Measurements from ENCODE around the gene RNF217. TPM values are rescaled to one million over a fixed set of nuclear protein-coding genes. Genes with fewer than 3 reads are reported as not detected.

RNF217 gene
- total RNA-seq, 1 experiment from 2014 or later, result 37.7 TPM

- H3K27me3 ChIP-seq (ENCODE audit: control insufficient read depth, insufficient read depth, low read length), result no peaks in the 10 kb centered on the region
- no peak overlapping the region for H3K27ac ChIP-seq (ENCODE audit: low read length)
- in situ Hi-C loops (cut with HindIII; ENCODE audit: low pct_unique_long_range_greater_than_20kb, low sequenced_read_pairs) (no loop called here), intact Hi-C loops (cut with micrococcal nuclease; ENCODE audit: unreplicated experiment) (no loop called here)
- no peaks in the 10 kb centered on the region for H3K9me3 ChIP-seq (ENCODE audit: control insufficient read depth, insufficient read depth, low read depth, low read length)
- no TSS peak for BruUV-seq (replicated peaks)
- POLR2A ChIA-PET, result interaction anchor here (0.7 to 0.9 kb wide), 2 partner anchors 105 to 266 kb away, joined by 5 to 9 read pairs; no protein-coding TSS in a partner anchor
- no peaks in the 10 kb centered on the region for H3K36me3 ChIP-seq (ENCODE audit: control insufficient read depth, insufficient read depth, low read length)
- TF ChIP-seq CTCF (IDR thresholded peaks at IDR 0.05), result no peak
- TF ChIP-seq SIN3A (IDR thresholded peaks at IDR 0.05; ENCODE audit: borderline replicate concordance, insufficient read depth, low read depth, low read length), result no peak
- TF ChIP-seq POLR2AphosphoS5 (IDR thresholded peaks at IDR 0.05; ENCODE audit: low read depth, low read length), result no peak
- no peak for TF ChIP-seq TCF7L2 (IDR thresholded peaks at IDR 0.05; ENCODE audit: low read depth, low read length)
- TF ChIP-seq REST (IDR thresholded peaks at IDR 0.05; ENCODE audit: insufficient read depth in 1 of 2, low read depth in 2 of 2, low read length in 1 of 2), result no peak
- H3K4me1 ChIP-seq (ENCODE audit: control insufficient read depth, insufficient read depth, low read length), result no peaks in the 10 kb centered on the region; the same call in 1 of the 2 replicates
- CTCF ChIA-PET, result no interaction called here
- DNase-seq (ENCODE audit: low read depth, low spot score) (no peak), ATAC-seq (no peak)
- no peak overlapping the region for H3K4me3 ChIP-seq (ENCODE audit: low read depth in 2 of 2, low read length in 2 of 2)
These were observed 46.7 kb downstream of the RNF217 start for GRCh38 chr6:125008957-125009356.

- in situ Hi-C loops (cut with HindIII; ENCODE audit: low pct_unique_long_range_greater_than_20kb, low sequenced_read_pairs), result no loop called here
- no peaks in the 10 kb centered on the region for H3K9me3 ChIP-seq (ENCODE audit: control insufficient read depth, insufficient read depth, low read depth, low read length)
- intact Hi-C loops (cut with micrococcal nuclease; ENCODE audit: unreplicated experiment), result no loop called here
- H3K36me3 ChIP-seq (ENCODE audit: control insufficient read depth, insufficient read depth, low read length), result no peaks in the 10 kb centered on the region
- peaks cover 3% of the 10 kb centered on the region; the same call in 1 of the 2 replicates for H3K4me1 ChIP-seq (ENCODE audit: control insufficient read depth, insufficient read depth, low read length)
- H3K4me3 ChIP-seq (ENCODE audit: low read depth in 2 of 2, low read length in 2 of 2), result no peak overlapping the region
- BruUV-seq (replicated peaks), result no TSS peak
- ChIA-PET CTCF (no interaction called here), POLR2A (interaction anchor here (0.6 to 0.9 kb wide), 4 partner anchors 25 to 428 kb away, joined by 4 to 9 read pairs (median 5); no protein-coding TSS in a partner anchor)
- ATAC-seq (no peak), DNase-seq (ENCODE audit: low read depth, low spot score) (no peak)
- H3K27me3 ChIP-seq (ENCODE audit: control insufficient read depth, insufficient read depth, low read length), result no peaks in the 10 kb centered on the region
- no peak overlapping the region for H3K27ac ChIP-seq (ENCODE audit: low read length)
- TF ChIP-seq REST (IDR thresholded peaks at IDR 0.05; ENCODE audit: insufficient read depth in 1 of 2, low read depth in 2 of 2, low read length in 1 of 2) (no peak), TCF7L2 (IDR thresholded peaks at IDR 0.05; ENCODE audit: low read depth, low read length) (no peak), CTCF (IDR thresholded peaks at IDR 0.05) (no peak), SIN3A (IDR thresholded peaks at IDR 0.05; ENCODE audit: borderline replicate concordance, insufficient read depth, low read depth, low read length) (no peak), POLR2AphosphoS5 (IDR thresholded peaks at IDR 0.05; ENCODE audit: low read depth, low read length) (no peak)
These were observed 47.3 kb downstream of the RNF217 start for GRCh38 chr6:125009578-125009977.
